Measurements from ENCODE around the gene THSD4.

Gene THSD4

GRCh38 chr15:71098920-71099319 lies 16.4 kb upstream of the THSD4 start:
- no peak for DNase-seq

- peak; percentile 54 for DNase-seq
Observed at GRCh38 chr15:71103102-71103676, 12.1 kb upstream of the THSD4 start.

- DNase-seq: no peak
Observed at GRCh38 chr15:71104636-71105035, 10.6 kb upstream of the THSD4 start.

GRCh38 chr15:71105444-71105843 lies 9.8 kb upstream of the THSD4 start:
- no peak for DNase-seq

GRCh38 chr15:71106802-71107500 lies 8.3 kb upstream of the THSD4 start:
- DNase-seq: no peak

- no peak for DNase-seq
Observed at GRCh38 chr15:71107501-71107815, 7.8 kb upstream of the THSD4 start.

GRCh38 chr15:71109130-71109529 lies 6.1 kb upstream of the THSD4 start:
- DNase-seq: no peak

- DNase-seq: no peak
Observed at GRCh38 chr15:71109905-71110304, 5.4 kb upstream of the THSD4 start.

- DNase-seq: no peak
Observed at GRCh38 chr15:71110405-71111180, 4.7 kb upstream of the THSD4 start.

GRCh38 chr15:71111181-71111565 lies 4.1 kb upstream of the THSD4 start:
- no peak for DNase-seq

GRCh38 chr15:71111950-71112349 lies 3.3 kb upstream of the THSD4 start:
- DNase-seq: no peak

- no peak for DNase-seq
Observed at GRCh38 chr15:71112429-71112828, 2.8 kb upstream of the THSD4 start.

GRCh38 chr15:71114066-71114680 lies 1.1 kb upstream of the THSD4 start:
- DNase-seq: no peak

- DNase-seq: no peak
Observed at GRCh38 chr15:71115567-71116351, 488 bp downstream of the THSD4 start.

- no peak for DNase-seq
Observed at GRCh38 chr15:71116366-71116765, 1.1 kb downstream of the THSD4 start.

- no peak for DNase-seq
Observed at GRCh38 chr15:71116942-71117341, 1.7 kb downstream of the THSD4 start.

GRCh38 chr15:71117714-71118305 lies 2.5 kb downstream of the THSD4 start:
- DNase-seq: peak; percentile 72

- no peak for DNase-seq
Observed at GRCh38 chr15:71118345-71118744, 3.1 kb downstream of the THSD4 start.

GRCh38 chr15:71118881-71119632 lies 3.8 kb downstream of the THSD4 start:
- DNase-seq: no peak

- no peak for DNase-seq
Observed at GRCh38 chr15:71120428-71120944, 5.2 kb downstream of the THSD4 start.

GRCh38 chr15:71121442-71121841 lies 6.2 kb downstream of the THSD4 start:
- no peak for DNase-seq
